HUES64 (cell line): ENCODE results near the gene BTBD2.

Source experiments
- H3K27ac ChIP-seq: 2 replicates; pipeline ENCODE4 v1.7.0; 2013; ENCODE audit warnings: low read depth, low read length, inconsistent platforms
- H3K27me3 ChIP-seq: 2 replicates; pipeline ENCODE4 v1.6.1; 2013; ENCODE audit warnings: mild to moderate bottlenecking, low read length; ENCODE audit not compliant: insufficient read depth
- H3K36me3 ChIP-seq: 2 replicates; pipeline ENCODE4 v1.6.1; 2013; ENCODE audit warnings: mild to moderate bottlenecking, low read length; ENCODE audit not compliant: insufficient read depth
- H3K4me1 ChIP-seq: 2 replicates; pipeline ENCODE4 v1.6.1; 2013; ENCODE audit warnings: mild to moderate bottlenecking, low read length, moderate library complexity; ENCODE audit not compliant: insufficient read depth
- H3K4me3 ChIP-seq: 2 replicates; pipeline ENCODE4 v1.5.1; 2013; ENCODE audit warnings: mild to moderate bottlenecking, low read length, moderate library complexity
- H3K9ac ChIP-seq: 2 replicates; pipeline ENCODE4 v1.6.1; 2013; ENCODE audit warnings: mild to moderate bottlenecking, low read depth, low read length
- H3K9me3 ChIP-seq: 2 replicates; pipeline ENCODE4 v1.6.1; 2013; ENCODE audit warnings: low read depth, low read length; ENCODE audit not compliant: insufficient read depth
- WGBS: fragments of 150-250, 120-280 bp; methylation state at CpG from one replicate; pipeline ENCODE4 v1.1.7; 2013; ENCODE audit warnings: missing lambda C conversion rate; 5-methylcytosine and 5-hydroxymethylcytosine counted together

BTBD2 gene

GRCh38 chr19:1977120-1977519 lies 38.4 kb downstream of the BTBD2 start:
- peaks cover 55% of the 10 kb centered on the region for H3K36me3 ChIP-seq
- WGBS, result 93% methylated on average over 15 of the region's 15 CpGs
- H3K9me3 ChIP-seq, result no peaks in the 10 kb centered on the region
- no peak overlapping the region for H3K9ac ChIP-seq
- H3K27me3 ChIP-seq, result no peaks in the 10 kb centered on the region
- H3K27ac ChIP-seq, result no peak overlapping the region
- H3K4me3 ChIP-seq, result no peak overlapping the region
- no peaks in the 10 kb centered on the region for H3K4me1 ChIP-seq

- Histone ChIP-seq H3K36me3 (peaks cover 48% of the 10 kb centered on the region), H3K27ac (no peak overlapping the region), H3K4me1 (no peaks in the 10 kb centered on the region), H3K9me3 (no peaks in the 10 kb centered on the region), H3K9ac (no peak overlapping the region), H3K4me3 (no peak overlapping the region), H3K27me3 (no peaks in the 10 kb centered on the region)
- 93% methylated on average over 20 of the region's 20 CpGs for WGBS
Measured at GRCh38 chr19:1975162-1975480, 40.4 kb downstream of the BTBD2 start.

- H3K27ac ChIP-seq, result no peak overlapping the region
- no peaks in the 10 kb centered on the region for H3K27me3 ChIP-seq
- H3K4me3 ChIP-seq, result no peak overlapping the region
- no peaks in the 10 kb centered on the region for H3K4me1 ChIP-seq
- H3K9ac ChIP-seq, result no peak overlapping the region; the same call in 1 of the 2 replicates
- WGBS, result 93% methylated on average over 28 of the region's 28 CpGs
- H3K9me3 ChIP-seq, result no peaks in the 10 kb centered on the region
- peaks cover 49% of the 10 kb centered on the region for H3K36me3 ChIP-seq
Measured at GRCh38 chr19:1974381-1975161, 40.9 kb downstream of the BTBD2 start.

GRCh38 chr19:1970806-1971502 lies 44.6 kb downstream of the BTBD2 start:
- Histone ChIP-seq H3K36me3 (peaks cover 41% of the 10 kb centered on the region), H3K9me3 (no peaks in the 10 kb centered on the region), H3K4me1 (no peaks in the 10 kb centered on the region), H3K9ac (no peak overlapping the region), H3K27me3 (no peaks in the 10 kb centered on the region), H3K4me3 (no peak overlapping the region), H3K27ac (no peak overlapping the region)
- WGBS, result 96% methylated on average over 27 of the region's 27 CpGs

GRCh38 chr19:1970003-1970805 lies 45.3 kb downstream of the BTBD2 start:
- Histone ChIP-seq H3K27ac (no peak overlapping the region), H3K36me3 (peaks cover 34% of the 10 kb centered on the region), H3K9ac (no peak overlapping the region), H3K27me3 (no peaks in the 10 kb centered on the region), H3K4me3 (no peak overlapping the region), H3K4me1 (no peaks in the 10 kb centered on the region), H3K9me3 (no peaks in the 10 kb centered on the region)
- 95% methylated on average over 38 of the region's 38 CpGs for WGBS

GRCh38 chr19:1969176-1970002 lies 46.1 kb downstream of the BTBD2 start:
- no peaks in the 10 kb centered on the region for H3K4me1 ChIP-seq
- WGBS, result 96% methylated on average over 49 of the region's 49 CpGs
- no peaks in the 10 kb centered on the region for H3K27me3 ChIP-seq
- H3K9me3 ChIP-seq, result no peaks in the 10 kb centered on the region
- H3K9ac ChIP-seq, result no peak overlapping the region
- H3K36me3 ChIP-seq, result peaks cover 27% of the 10 kb centered on the region
- H3K4me3 ChIP-seq, result no peak overlapping the region
- no peak overlapping the region for H3K27ac ChIP-seq

GRCh38 chr19:1968279-1969175 lies 47.0 kb downstream of the BTBD2 start:
- Histone ChIP-seq H3K9ac (no peak overlapping the region), H3K4me3 (no peak overlapping the region), H3K36me3 (peaks cover 28% of the 10 kb centered on the region), H3K27ac (no peak overlapping the region), H3K27me3 (no peaks in the 10 kb centered on the region), H3K9me3 (no peaks in the 10 kb centered on the region), H3K4me1 (no peaks in the 10 kb centered on the region)
- 92% methylated on average over 34 of the region's 34 CpGs for WGBS

GRCh38 chr19:1967087-1967608 lies 48.4 kb downstream of the BTBD2 start:
- H3K27me3 ChIP-seq, result no peaks in the 10 kb centered on the region
- H3K27ac ChIP-seq, result no peak overlapping the region
- peaks cover 34% of the 10 kb centered on the region for H3K36me3 ChIP-seq
- H3K9ac ChIP-seq, result no peak overlapping the region
- no peaks in the 10 kb centered on the region for H3K4me1 ChIP-seq
- H3K4me3 ChIP-seq, result no peak overlapping the region
- no peaks in the 10 kb centered on the region for H3K9me3 ChIP-seq
- WGBS, result 96% methylated on average over 26 of the region's 26 CpGs

- WGBS, result 97% methylated on average over 23 of the region's 23 CpGs
Measured at GRCh38 chr19:1962674-1963073, 52.8 kb downstream of the BTBD2 start.

More at GRCh38 chr19:1962674-1963073, 52.8 kb downstream of the BTBD2 start:
- Histone ChIP-seq H3K9ac (no peak overlapping the region), H3K9me3 (no peaks in the 10 kb centered on the region), H3K4me3 (no peak overlapping the region), H3K27me3 (no peaks in the 10 kb centered on the region), H3K4me1 (no peaks in the 10 kb centered on the region), H3K27ac (no peak overlapping the region), H3K36me3 (peaks cover 15% of the 10 kb centered on the region)
